HG03521 (cell line): ENCODE measurements around the gene PIK3CA.
A peak's percentile ranks its signal among the peaks of the same experiment; 100 is the strongest.

Source experiments
- ATAC-seq: cut with Tn5 transposase; IDR thresholded peaks from one replicate; pipeline ENCODE4 v1.9.1; 2021; ENCODE audit warnings: mild to moderate bottlenecking, moderate library complexity; ENCODE audit not compliant: unreplicated experiment

The PIK3CA gene

DNA sequence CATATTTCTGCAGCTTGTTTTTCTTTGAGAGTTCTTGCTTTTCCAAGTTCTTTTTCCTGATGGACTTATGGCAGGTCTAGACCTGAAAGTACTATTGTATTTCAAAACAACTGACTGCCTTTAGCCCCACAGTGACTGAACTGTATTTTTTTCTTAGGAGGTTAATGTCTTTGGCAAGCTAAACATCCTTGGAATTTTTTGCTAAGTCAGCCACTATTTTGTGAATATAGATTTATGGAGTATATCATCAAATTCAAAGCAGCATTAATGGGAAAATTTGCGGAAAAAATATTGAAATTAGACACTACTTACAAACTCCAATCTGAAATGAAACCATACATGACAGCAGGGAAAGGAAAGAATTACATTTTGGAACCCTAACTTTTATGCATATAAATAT, 8.6 kb downstream of the PIK3CA start:
- no peak for ATAC-seq

DNA sequence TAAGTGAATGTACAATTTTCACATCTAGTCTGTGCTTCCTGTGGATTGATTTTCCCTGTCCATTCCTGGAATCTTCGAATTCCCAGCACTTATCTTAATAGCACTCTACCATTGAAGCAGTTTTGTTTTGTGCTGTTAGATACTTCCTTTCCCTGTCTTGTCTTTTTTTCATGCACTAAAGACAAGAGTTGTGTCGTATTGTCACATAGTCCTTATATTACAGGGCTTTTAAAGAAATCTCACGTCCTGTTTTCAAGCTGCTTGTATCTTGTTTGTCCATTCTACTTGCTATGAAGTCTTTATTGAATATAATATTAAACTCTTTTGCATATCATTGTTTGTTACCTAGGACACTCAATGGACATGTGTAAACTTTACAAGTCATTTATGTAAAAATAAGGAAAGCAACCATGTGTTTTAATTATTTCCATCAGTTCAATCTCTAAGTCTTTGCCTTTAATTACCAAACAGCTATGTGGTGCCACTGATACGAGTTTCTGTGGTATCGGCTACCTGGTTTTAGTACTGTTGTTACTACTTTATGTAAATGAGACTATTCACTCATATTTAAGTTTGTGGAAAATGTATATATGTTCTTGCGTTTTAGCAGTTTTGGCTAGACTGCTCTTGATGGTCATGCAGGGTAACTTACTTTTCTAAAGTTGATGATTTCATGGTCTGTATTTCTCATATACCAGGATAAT, 10.3 kb downstream of the PIK3CA start:
- peak; percentile 91 for ATAC-seq

DNA sequence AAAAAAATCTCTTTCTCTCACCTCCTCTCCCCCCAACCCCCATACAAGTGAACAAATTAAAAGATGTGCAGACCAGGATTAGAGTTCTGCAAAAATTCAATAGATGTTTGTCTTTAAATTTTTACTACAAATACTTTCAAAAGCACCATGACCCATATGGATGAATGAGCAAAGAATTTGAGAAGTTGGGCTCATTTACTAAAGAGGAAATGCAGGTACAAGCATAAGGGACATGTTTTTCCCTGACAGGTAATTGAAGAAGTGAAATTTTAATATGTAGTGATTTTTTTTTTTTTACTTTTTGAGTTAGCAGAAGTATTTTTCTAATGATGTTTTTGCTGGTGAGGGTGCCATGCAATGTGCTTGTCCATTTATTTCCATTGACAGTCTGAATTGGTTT, 15.3 kb downstream of the PIK3CA start:
- ATAC-seq, result no peak

DNA sequence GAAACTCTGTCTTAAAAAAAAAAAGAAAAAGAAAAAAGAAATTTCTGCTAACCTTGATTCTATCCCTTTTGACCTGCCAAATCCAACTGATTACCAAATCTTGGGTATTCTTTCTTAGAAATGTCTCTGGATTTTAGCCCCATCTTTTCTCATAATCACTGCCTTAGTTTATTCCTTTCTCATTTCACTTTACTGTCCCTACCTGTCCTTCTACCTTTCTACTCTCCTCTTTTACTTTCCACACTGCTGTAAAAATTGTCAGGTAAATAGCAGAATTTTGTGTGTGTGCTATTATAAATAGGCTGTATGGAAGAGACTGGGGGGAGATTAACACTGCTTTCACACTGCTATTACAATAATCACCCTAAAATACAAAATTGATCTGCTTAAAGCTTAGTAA, 16.7 kb downstream of the PIK3CA start:
- no peak for ATAC-seq

DNA sequence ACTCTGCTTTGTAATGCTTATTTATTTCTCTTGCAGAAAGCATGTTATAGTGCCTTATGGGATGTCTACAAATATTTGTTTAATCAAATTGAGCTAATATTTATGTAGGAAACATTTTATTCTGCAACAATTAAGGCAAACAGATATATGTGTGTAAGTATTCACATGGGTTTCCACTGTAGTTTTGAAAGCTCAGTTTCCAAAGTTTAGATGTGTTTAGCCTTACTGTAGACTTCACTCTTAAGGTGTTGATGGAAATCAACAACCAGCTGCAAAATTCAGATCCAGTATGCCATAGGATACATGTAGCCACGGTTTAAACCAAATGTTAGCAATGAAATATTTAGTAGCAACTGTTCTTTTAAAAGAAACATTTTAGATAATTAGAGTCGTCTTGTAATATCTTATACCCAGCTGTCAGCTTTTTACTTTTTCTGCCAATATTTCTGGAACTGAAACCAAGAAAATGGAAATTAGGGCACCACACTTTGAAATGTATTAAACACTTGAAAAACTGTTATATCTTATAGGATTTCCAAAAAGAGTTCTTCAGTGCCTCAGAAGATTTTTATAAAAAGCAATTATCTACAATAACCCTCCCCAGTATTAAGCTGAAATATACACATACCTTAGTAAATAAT, 18.5 kb downstream of the PIK3CA start:
- no peak for ATAC-seq

DNA sequence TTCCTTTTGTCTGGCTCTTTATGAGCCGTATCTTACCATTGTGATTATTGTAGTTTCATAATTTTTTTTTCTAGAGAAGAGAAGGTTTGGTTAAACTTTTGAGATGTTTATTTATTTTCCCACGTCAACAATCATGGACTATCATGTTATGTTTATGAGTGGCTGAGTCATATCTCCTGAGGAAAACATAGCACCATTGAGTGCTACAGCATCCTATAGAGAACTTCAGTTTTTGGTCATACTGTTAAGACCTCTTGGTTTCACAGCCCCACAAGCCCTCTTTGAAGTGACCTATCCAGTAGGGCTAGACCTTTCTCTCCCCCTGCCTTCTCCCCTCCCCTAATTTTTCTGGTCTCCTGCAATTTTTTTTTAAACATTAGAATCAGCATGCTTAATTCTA, 20.8 kb downstream of the PIK3CA start:
- no peak for ATAC-seq

DNA sequence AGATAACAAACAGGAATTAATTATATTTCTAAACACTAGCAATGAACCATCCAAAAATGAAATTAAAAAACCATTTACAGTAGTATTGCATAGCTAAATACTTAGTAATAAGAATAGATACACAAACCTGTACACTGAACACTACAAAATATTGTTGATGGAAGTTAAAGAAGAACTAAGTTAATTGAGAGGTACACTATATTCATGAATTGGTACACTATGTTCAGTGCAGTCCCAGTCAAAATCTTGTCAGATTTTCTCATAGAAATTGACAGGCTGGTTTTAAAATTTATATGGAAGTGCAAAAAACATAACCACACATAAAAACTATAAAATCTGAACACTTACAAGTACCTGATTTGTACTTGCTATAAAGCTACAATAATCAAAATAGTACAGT, 24.4 kb downstream of the PIK3CA start:
- ATAC-seq, result no peak

DNA sequence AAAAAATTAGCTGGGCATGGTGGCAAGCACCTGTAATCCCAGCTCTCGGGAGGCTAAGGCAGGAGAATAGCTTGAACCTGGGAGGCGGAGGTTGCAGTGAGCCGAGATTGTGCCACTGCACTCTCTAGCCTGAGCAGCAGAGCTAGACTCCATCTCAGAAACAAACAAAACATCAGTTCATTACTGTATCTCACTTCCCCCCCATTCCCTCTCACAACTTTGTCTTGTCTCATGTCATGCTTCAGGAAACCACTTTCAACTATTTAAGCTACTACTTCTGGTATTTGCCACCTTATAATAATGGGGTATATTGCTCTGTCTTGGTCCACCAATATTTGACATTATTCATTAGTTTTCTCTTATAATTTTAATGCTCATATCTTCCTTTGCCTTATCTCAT, 26.2 kb downstream of the PIK3CA start:
- ATAC-seq, result no peak

DNA sequence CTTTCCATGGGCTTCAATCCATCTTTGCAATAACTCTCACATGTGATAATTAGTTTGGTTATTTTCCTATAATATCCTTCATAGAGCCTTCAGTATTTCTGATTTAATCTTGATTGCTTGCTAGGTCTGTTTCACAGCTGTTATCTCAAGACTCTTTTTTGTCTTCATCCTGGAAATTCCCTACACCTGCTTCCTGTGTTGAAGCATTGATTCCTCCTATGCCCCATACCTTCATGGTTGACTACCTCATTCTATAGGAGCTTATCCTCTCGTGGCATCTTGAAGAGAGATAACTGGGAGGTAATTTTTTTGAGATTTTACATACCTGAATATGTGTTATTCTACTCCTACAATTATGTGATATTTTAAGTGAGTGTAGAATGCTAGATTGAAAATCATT, 26.7 kb downstream of the PIK3CA start:
- no peak for ATAC-seq

DNA sequence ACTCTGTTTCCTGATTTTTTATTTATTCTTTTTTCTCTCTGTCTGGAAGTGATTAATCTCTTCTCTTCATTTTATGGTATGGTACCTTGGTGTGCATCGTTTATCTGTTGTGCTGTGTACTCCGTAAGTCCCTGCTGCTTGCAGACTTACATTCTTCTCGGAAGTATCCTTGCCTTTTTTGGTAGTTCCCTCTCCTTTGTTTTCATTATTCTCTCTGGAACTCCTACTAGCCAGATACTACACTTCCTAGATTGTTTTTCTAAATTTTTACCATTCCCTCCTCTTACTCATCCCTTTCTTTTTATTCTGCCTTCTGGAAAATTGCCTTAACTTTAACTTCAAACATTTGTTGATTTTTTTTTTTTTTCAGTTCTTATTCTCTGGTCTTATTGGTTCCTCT, 27.2 kb downstream of the PIK3CA start:
- no peak for ATAC-seq

DNA sequence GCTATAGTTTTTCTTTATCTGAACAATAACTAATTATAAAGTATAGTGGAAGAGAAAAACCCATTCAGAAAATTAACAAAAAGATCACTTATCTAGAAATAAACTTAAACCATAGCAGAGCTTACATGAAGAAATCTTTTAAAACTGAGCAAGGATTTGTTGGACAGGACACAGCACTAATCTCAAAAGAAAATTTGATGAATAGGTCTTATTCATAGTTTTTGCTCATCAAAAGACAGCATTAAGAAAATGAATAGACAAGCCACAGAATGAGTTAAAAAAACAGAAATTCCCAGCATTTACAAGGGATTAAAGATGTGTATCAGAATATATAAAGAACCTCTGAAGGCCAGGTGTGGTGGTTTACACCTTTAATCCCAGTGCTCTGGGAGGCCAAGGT, 29.5 kb downstream of the PIK3CA start:
- no peak for ATAC-seq

DNA sequence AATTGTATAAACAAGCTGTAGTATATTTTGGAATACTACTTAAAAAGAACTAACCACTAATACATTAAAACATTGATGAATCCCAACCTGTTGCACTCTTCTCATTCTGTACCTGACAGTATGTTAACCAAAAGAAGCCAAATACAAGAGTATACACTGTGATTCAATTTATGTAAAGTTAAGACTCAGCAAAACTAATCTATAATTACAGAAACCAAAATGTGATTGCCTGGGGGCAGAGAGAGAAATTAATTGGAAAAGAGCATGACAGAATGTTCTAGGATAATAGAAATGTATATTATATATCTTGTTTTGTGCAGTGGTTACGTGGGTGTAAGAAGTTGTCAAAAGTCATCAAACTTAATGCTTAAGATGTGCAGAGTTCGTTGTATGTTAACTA, 31.1 kb downstream of the PIK3CA start:
- ATAC-seq, result no peak

DNA sequence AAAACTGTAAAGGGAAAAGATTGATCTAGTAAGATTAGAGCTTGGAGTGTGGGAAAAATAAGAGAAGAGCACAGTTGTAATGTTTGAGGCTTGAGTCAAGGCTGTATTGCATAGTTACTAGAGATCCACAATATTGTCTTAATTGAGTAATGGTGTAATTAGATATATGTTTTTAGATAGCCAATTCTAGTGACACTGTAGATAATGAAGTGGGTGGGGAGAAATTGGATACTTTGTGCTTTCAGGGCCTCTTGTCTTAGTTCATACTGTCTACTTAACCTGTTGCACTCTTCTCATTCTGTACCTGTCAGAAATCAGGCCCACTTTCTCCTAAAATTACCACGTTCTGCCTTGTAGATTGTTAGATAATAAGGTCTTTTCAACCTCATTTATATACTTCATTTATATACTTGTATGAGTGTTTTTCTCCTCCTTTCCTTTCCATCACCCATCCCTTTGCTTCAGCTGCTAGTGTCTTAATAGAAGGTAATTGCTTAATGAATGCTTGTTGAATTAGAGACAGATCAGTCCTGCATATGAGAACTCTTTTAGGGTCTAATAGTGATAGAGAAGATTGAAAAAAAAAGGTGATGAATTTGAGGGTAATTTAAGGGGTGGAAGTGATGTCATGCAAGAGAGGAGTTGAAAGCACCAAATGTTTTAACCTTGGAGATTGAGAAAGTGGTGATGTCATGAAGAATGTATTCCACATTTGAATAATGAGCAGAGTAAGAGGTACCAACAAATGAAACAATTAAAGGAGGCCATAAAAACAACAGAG, 32.0 kb downstream of the PIK3CA start:
- no peak for ATAC-seq

DNA sequence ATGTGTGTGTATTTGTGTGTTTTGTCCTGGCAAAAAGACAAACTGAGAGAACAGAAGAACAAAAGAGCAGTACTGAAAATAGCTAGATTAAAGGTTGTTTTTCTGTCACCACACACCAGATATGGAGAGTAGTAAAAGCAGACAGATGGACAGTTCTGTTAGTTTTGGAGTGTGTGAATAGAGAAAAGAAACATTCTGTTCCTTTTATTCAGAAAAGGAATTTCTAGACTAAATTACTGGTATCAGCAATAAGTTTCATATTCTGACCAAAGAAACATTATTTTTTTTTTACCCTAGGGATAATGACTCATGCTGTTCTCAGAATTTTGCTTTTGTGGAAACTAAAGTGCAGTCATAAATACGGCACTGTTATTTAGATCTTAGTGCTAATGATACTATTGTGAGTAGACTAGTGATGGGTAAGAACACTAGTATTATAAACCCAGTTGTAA, 32.9 kb downstream of the PIK3CA start:
- peak; percentile 52 for ATAC-seq

DNA sequence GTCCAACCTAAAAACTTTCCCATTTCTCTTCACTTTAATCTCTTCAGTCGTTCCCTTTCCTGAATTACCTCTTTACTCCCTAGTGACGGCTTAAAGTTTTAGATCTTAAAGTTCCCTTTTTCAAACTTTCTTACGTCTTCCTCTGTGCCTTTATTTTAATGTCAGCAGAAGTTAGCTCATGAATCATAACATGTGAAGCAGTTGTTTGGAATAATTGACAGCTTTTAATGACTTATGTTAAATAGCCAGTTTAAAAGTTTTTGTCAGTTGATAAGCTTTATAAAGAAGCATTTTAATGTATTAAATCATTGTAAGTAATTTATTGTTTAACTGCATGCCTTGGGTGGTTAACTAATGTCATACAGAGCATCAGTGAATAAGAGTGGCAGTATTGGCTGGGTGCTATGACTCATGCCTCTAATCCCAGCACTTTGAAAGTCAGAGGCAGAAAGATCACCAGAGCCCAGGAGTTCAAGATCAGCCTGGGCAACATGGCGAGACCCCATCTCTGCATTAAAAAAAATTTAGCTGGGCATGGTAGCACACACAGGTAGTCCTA, 33.9 kb downstream of the PIK3CA start:
- ATAC-seq, result no peak

DNA sequence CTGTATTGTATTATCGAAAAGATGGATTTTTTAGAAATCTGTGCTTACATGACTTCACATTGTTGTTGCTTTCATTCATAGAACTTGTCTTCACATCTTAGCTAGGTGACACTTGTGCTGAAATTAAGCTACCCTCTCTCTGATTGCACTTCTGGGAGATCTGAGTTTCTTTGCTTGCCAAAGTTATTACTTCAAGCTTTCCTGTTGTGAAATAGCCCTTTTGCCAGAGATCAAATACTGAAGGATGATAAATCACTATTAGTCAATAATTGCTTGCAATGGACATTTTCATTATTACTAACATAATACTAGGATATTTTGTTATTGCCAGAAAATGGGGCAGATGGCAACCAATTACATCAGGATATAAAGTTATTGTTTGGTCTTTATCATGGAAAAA, 34.7 kb downstream of the PIK3CA start:
- no peak for ATAC-seq

DNA sequence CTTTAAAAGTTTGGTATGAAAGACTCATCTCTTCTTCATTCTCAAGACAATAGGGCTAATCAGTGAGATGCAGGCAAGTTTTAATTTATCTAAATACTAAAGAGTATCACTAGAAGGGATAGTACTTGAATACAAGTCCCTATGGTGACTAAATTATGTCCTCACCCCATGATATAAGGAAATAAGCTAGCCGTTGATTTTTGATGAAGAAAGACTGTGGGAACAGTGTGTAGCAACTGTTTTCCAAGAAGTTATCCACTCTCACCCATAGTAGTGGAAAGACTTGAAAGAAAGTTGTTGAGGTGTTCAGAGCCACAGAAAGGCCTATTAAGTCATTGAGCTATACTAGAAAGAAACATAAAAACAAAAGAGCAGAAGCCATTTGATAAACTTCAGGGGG, 36.7 kb downstream of the PIK3CA start:
- ATAC-seq, result no peak

DNA sequence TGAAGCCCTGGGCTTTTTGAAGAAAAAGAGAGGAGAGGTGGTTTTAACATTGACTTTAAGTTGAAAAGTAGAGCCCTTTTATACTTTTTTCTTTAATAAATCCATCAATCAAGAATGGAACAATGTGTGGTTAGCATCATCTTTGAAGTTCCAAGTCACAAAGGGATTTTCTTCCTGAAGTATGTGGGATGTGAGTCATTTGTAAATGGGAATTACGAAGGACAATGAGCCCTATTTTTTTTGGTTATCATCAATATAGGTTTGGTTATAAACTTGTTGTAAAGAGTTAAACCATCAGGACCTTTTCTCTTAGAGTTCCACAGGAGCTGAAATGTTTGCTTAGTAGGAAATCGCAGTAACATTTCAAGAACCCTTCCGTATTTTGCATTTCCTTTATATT, 38.3 kb downstream of the PIK3CA start:
- ATAC-seq, result no peak

DNA sequence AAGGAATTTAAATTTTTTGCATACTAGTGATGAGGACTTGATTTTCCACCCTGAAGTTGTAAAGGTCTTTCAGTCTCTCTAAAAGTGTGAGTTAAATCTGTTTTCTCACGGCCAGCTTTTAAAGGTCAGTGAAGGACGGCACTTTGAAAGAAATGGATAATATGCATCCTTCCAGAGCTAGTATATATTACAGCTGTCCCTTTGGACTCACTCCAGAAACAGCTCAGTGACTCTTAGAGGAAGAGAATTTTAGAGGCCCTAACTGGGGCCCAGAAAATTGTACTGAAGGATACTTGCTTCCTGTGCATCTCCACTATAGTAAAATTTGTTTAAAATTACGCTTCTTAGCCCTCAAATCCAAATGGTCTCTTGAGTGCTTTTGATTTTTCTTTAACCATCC, 41.6 kb downstream of the PIK3CA start:
- ATAC-seq, result no peak

DNA sequence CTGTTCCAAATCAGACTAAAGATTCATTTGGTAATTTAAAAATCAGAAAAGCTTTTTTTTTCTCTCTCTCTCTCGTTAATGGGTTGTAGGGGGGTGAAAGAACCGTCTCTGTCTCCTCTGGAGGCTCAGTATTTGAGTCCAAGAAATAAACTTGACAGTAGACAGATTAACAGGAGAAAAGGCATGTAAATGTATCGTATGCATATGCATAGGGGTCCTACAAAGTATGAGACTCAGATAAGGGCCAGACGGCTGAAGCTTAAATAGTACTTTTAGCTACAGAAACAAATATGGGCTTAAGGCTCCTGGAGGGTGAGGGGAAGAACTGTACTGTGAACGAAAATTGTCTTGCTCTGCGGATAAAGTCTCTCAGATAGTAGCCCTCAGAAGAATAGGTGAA, 42.4 kb downstream of the PIK3CA start:
- ATAC-seq, result no peak

DNA sequence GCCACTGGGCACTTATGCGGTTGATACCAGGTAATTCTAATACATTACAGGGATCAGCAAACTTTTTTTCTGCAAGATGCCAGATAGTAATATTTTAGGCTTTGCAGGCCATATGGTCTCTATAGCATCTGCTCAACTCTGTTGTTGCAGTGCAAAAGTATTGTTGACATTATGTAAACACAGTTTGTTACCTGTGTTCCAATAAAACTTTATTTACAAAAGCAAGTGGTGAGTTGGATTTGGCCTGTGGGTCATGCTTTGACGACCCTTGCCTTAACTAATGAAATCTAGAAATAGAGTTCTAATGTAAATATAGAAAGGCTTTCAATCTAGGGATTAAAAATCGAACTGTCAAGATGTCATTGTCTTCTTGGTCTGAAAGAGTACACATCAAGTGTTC, 44.4 kb downstream of the PIK3CA start:
- no peak for ATAC-seq

DNA sequence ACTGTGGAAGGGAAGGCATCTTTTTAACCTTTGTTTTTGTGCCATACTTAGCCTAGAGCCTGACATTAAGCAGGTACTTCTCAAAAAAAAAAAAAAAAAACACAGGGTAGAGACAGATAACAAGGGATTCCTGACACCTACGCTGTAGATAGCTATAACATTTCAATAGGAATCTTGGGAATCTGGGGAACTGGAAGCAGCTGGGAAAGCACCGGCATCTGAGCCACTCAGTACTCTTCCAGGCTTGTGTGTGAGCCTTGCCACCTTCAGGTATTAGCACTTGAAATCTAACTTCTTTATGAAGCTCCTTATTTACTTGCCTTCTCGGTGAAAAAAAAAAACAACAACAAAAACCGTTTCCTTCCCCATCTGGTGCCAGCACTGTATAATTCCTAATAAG, 46.8 kb downstream of the PIK3CA start:
- ATAC-seq, result no peak
